CD14-positive monocyte (primary cell): ENCODE results near the gene CDH13. TPM values are rescaled to one million over a fixed set of nuclear protein-coding genes. Genes with fewer than 3 reads are reported as not detected.
A peak's percentile ranks its signal among the peaks of the same experiment; 100 is the strongest.

Source experiments
- DNase-seq, 3 donors: peaks; one replicate each; pipeline ENCODE4 v3.0.0-alpha.2; 2011 to 2022
- H2AFZ ChIP-seq: 2 replicates; pipeline ENCODE4 v1.6.0; 2012; ENCODE audit warnings: mild to moderate bottlenecking, low read depth, low read length, inconsistent platforms; ENCODE audit not compliant: insufficient read depth, poor library complexity, severe bottlenecking
- H3K27ac ChIP-seq, 2 donors: 1 replicate in 1 of 2; 2 replicates in 1 of 2; pipeline ENCODE4 v1.5.1; 2012 to 2013; ENCODE audit warnings: low read length in 2 of 2, control low read depth in 1 of 2, inconsistent platforms in 1 of 2, low read depth in 1 of 2, mild to moderate bottlenecking in 1 of 2
- H3K27me3 ChIP-seq, 2 donors: one replicate each; pipeline versions ENCODE4 v1.6.0 to v1.6.1; 2011 to 2013; ENCODE audit warnings: low read length in 2 of 2; ENCODE audit not compliant: control insufficient read depth in 2 of 2, insufficient read depth in 2 of 2
- H3K36me3 ChIP-seq, 2 donors: replicated peaks in 1 of 2; 1 replicate in 1 of 2; 2 replicates in 1 of 2; pipeline versions ENCODE4 v1.5.1 to v1.6.1; 2012 to 2013; ENCODE audit warnings: low read length in 2 of 2, control low read depth in 1 of 2, inconsistent platforms in 1 of 2, mild to moderate bottlenecking in 1 of 2; ENCODE audit not compliant: insufficient read depth in 2 of 2, control insufficient read depth in 1 of 2
- H3K4me1 ChIP-seq, 2 donors: 1 replicate in 1 of 2; 2 replicates in 1 of 2; pipeline versions ENCODE4 v1.5.1 to v1.6.1; 2012 to 2013; ENCODE audit warnings: low read length in 2 of 2, control low read depth in 1 of 2, inconsistent platforms in 1 of 2, mild to moderate bottlenecking in 1 of 2, moderate library complexity in 1 of 2; ENCODE audit not compliant: insufficient read depth in 2 of 2, control insufficient read depth in 1 of 2
- H3K4me2 ChIP-seq: replicated peaks from 2 replicates; pipeline ENCODE3; 2012; ENCODE audit warnings: low read length, moderate library complexity, mild to moderate bottlenecking; ENCODE audit not compliant: poor library complexity, severe bottlenecking; ENCODE audit errors: extremely low read depth
- H3K4me3 ChIP-seq, 3 experiments: fragments of 200-600 bp in 1 of 3; sonication (generic) in 1 of 3; replicated peaks in 1 of 3; 1 replicate in 2 of 3; 2 replicates in 1 of 3; pipeline ENCODE4 v1.5.1; 2011 to 2013; ENCODE audit warnings: low read length in 3 of 3, mild to moderate bottlenecking in 3 of 3, control low read depth in 2 of 3, low read depth in 2 of 3, inconsistent platforms in 1 of 3, moderate library complexity in 1 of 3
- H3K79me2 ChIP-seq: 2 replicates; pipeline ENCODE4 v1.6.0; 2012; ENCODE audit warnings: mild to moderate bottlenecking, control low read depth, inconsistent platforms, low read length, moderate library complexity; ENCODE audit not compliant: insufficient read depth
- H3K9ac ChIP-seq: 2 replicates; pipeline ENCODE4 v1.6.0; 2017; ENCODE audit warnings: low read length, mild to moderate bottlenecking; ENCODE audit not compliant: insufficient read depth, poor library complexity, severe bottlenecking
- H3K9me3 ChIP-seq, 2 donors: replicated peaks in 1 of 2; 1 replicate in 1 of 2; 2 replicates in 1 of 2; pipeline versions ENCODE4 v1.5.1 to v1.6.1; 2012 to 2013; ENCODE audit warnings: low read length in 2 of 2, control low read depth in 1 of 2; ENCODE audit not compliant: control insufficient read depth in 1 of 2, insufficient read depth in 1 of 2
- H4K20me1 ChIP-seq: 2 replicates; pipeline ENCODE4 v1.6.0; 2012; ENCODE audit warnings: mild to moderate bottlenecking, low read length, control low read depth, moderate library complexity; ENCODE audit not compliant: insufficient read depth
- H3K27ac Mint-ChIP-seq, 7 donors: one replicate each; pipeline ENCODE4 v1.8.0; 2020; ENCODE audit warnings: mild to moderate bottlenecking in 7 of 7, mixed read lengths in 7 of 7, moderate library complexity in 6 of 7, inconsistent platforms in 2 of 7
- H3K27me3 Mint-ChIP-seq, 3 donors: one replicate each; pipeline ENCODE4 v1.8.0; 2021 to 2022; ENCODE audit warnings: low read depth in 3 of 3, mild to moderate bottlenecking in 3 of 3, mixed read lengths in 3 of 3, moderate library complexity in 3 of 3, inconsistent platforms in 1 of 3
- H3K36me3 Mint-ChIP-seq, 2 donors: one replicate each; pipeline ENCODE4 v1.8.0; 2020; ENCODE audit warnings: mixed read lengths in 2 of 2, inconsistent platforms in 1 of 2, mild to moderate bottlenecking in 1 of 2
- H3K4me1 Mint-ChIP-seq: one replicate; pipeline ENCODE4 v1.8.0; 2020; ENCODE audit warnings: mild to moderate bottlenecking, mixed read lengths
- H3K4me3 Mint-ChIP-seq, 2 donors: one replicate each; pipeline ENCODE4 v1.8.0; 2020; ENCODE audit warnings: mild to moderate bottlenecking in 2 of 2, mixed read lengths in 2 of 2, moderate library complexity in 1 of 2
- H3K9me3 Mint-ChIP-seq, 7 donors: one replicate each; pipeline ENCODE4 v1.8.0; 2020 to 2022; ENCODE audit warnings: mixed read lengths in 7 of 7, mild to moderate bottlenecking in 6 of 7, moderate library complexity in 6 of 7, inconsistent platforms in 2 of 7
- CTCF ChIP-seq: fragments of 200-600 bp; IDR thresholded peaks from one replicate; pipeline ENCODE4 v1.8.0; 2022; ENCODE audit warnings: antibody characterized with exemption, mild to moderate bottlenecking
- WGBS: methylation state at CpG from one replicate; pipeline ENCODE4 v1.1.5; 2013; ENCODE audit warnings: missing lambda C conversion rate; ENCODE audit not compliant: insufficient coverage; 5-methylcytosine and 5-hydroxymethylcytosine counted together
- intact Hi-C, 2 donors: fragments of 100-400 bp; cut with micrococcal nuclease; formaldehyde crosslinking; loops; one replicate each; pipeline versions ENCODE4 v1.15.0 to v1.15.1; 2023
- polyA plus RNA-seq, 3 donors: library from polyadenylated mRNA; depleted of rRNA in 1 of 3; unstranded in 2 of 3; stranded (reverse) in 1 of 3; fragments of 300-500 nt in 2 of 3; fragments of >200 nt in 1 of 3; fragmentation: Illumina TruSeq in 2 of 3; gene quantifications; 1 replicate in 2 of 3; 2 replicates in 1 of 3; pipeline ENCODE4 v1.2.3, GENCODE V29; 2012 to 2021

CDH13 gene
- polyA plus RNA-seq, 3 donors, result 0.13 to 0.19 TPM; not detected in 1

GRCh38 chr16:83840060-83840617, 1213.4 kb downstream of the CDH13 start:
- Mint-ChIP-seq H3K27me3 (peaks cover 0 to 11% (median 7%) of the 10 kb centered on the region in 3 donors), H3K36me3 (no peaks in the 10 kb centered on the region), H3K4me3 (no peak overlapping the region), H3K27ac (no peak overlapping the region), H3K4me1 (peaks cover 47% of the 10 kb centered on the region), H3K9me3 (no peaks in the 10 kb centered on the region)
- no peak overlapping the region for H3K4me3 ChIP-seq
- peaks cover 41 to 52% of the 10 kb centered on the region in 2 donors for H3K4me1 ChIP-seq
- no peaks in the 10 kb centered on the region for H4K20me1 ChIP-seq
- no peak overlapping the region for H3K4me2 ChIP-seq
- no peaks in the 10 kb centered on the region for H3K27me3 ChIP-seq
- intact Hi-C loops, result no loop called here
- no peak overlapping the region for H3K9ac ChIP-seq
- WGBS, result 86% methylated on average over 4 of the region's 4 CpGs
- no peak for TF ChIP-seq CTCF
- H3K36me3 ChIP-seq, result no peaks in the 10 kb centered on the region
- H2AFZ ChIP-seq, result no peak overlapping the region
- no peaks in the 10 kb centered on the region for H3K9me3 ChIP-seq
- H3K27ac ChIP-seq, result no peak overlapping the region
- no peaks in the 10 kb centered on the region for H3K79me2 ChIP-seq
- DNase-seq, result no peak

- H3K36me3 ChIP-seq, result no peaks in the 10 kb centered on the region
- peaks cover 39 to 61% of the 10 kb centered on the region in 2 donors for H3K4me1 ChIP-seq
- no peaks in the 10 kb centered on the region for H3K27me3 ChIP-seq
- intact Hi-C loops, result no loop called here
- peak overlapping the region; percentile 11 for H2AFZ ChIP-seq
- Mint-ChIP-seq H3K9me3 (no peaks in the 10 kb centered on the region), H3K4me1 (peaks cover 44% of the 10 kb centered on the region), H3K36me3 (peaks cover 0 to 2% of the 10 kb centered on the region in 2 donors), H3K27ac (peak overlapping the region; percentile 85 to 97 (median 94)), H3K4me3 (peak overlapping the region in 1 of 2 donors; percentile 81), H3K27me3 (peaks cover 0 to 7% (median 6%) of the 10 kb centered on the region in 3 donors)
- H3K4me3 ChIP-seq, result peak overlapping the region in 1 of 3 experiments; percentile 63
- no peak overlapping the region for H3K9ac ChIP-seq
- H3K4me2 ChIP-seq, result peak overlapping the region; percentile 74
- no peak for TF ChIP-seq CTCF
- H3K9me3 ChIP-seq, result no peaks in the 10 kb centered on the region
- H3K79me2 ChIP-seq, result no peaks in the 10 kb centered on the region
- H4K20me1 ChIP-seq, result no peaks in the 10 kb centered on the region
- DNase-seq, result peak in 2 of 3 donors; percentile 43 to 46
- WGBS, result 17% methylated on average over 1 of the region's 7 CpGs
- H3K27ac ChIP-seq, result peak overlapping the region; percentile 34 to 86
These were observed 1215.5 kb downstream of the CDH13 start for GRCh38 chr16:83842291-83842690.
